GM23338 (cell line): Measurements from ENCODE around the gene NOP10. TPM values are rescaled to one million over a fixed set of nuclear protein-coding genes. Genes with fewer than 3 reads are reported as not detected.

ENCODE experiments used
- ATAC-seq: fragments of 200-7000 bp; cut with Tn5 transposase; 3 replicates; pipeline ENCODE4 v1.9.1; 2020
- DNase-seq: peaks from one replicate; pipeline ENCODE4 v3.0.0-alpha.2; 2015; ENCODE audit warnings: low spot score
- H2AFZ ChIP-seq: fragments of 200-600 bp; sonication (generic); 2 replicates; pipeline ENCODE4 v1.8.0; 2016; ENCODE audit warnings: antibody characterized with exemption, mild to moderate bottlenecking, moderate library complexity
- H3F3A ChIP-seq: fragments of 200-600 bp; sonication (generic); replicated peaks from 2 replicates; pipeline ENCODE4 v1.8.0; 2017; ENCODE audit warnings: antibody characterized with exemption, mixed run types, low read depth
- H3K27ac ChIP-seq: fragments of 200-600 bp; sonication (generic); 2 replicates; pipeline ENCODE4 v1.6.1; 2016; ENCODE audit warnings: low read depth
- H3K27me3 ChIP-seq: fragments of 200-600 bp; sonication (generic); 2 replicates; pipeline ENCODE4 v1.8.0; 2016; ENCODE audit warnings: mild to moderate bottlenecking, mixed run types, moderate library complexity; ENCODE audit not compliant: insufficient read depth
- H3K36me3 ChIP-seq: fragments of 200-600 bp; sonication (generic); 2 replicates; pipeline ENCODE4 v1.8.0; 2016; ENCODE audit warnings: mild to moderate bottlenecking; ENCODE audit not compliant: insufficient read depth
- H3K4me1 ChIP-seq: fragments of 200-600 bp; sonication (generic); 2 replicates; pipeline ENCODE4 v1.8.0; 2016; ENCODE audit warnings: mild to moderate bottlenecking, moderate library complexity; ENCODE audit not compliant: insufficient read depth
- H3K4me2 ChIP-seq: fragments of 200-600 bp; sonication (generic); 2 replicates; pipeline ENCODE4 v1.7.1; 2017; ENCODE audit warnings: mixed run types
- H3K4me3 ChIP-seq: fragments of 200-600 bp; sonication (generic); 2 replicates; pipeline ENCODE4 v1.6.1; 2016; ENCODE audit warnings: mixed run types
- H3K79me2 ChIP-seq: fragments of 200-600 bp; sonication (generic); replicated peaks from 2 replicates; pipeline ENCODE4 v1.8.0; 2017; ENCODE audit warnings: mild to moderate bottlenecking; ENCODE audit not compliant: insufficient read depth
- H3K9me2 ChIP-seq: fragments of 200-600 bp; sonication (generic); 2 replicates; pipeline ENCODE4 v1.8.0; 2017; ENCODE audit not compliant: insufficient read depth
- H4K20me1 ChIP-seq: fragments of 200-600 bp; sonication (generic); replicated peaks from 2 replicates; pipeline ENCODE4 v1.8.0; 2017; ENCODE audit warnings: mild to moderate bottlenecking; ENCODE audit not compliant: insufficient read depth
- H3K27ac Mint-ChIP-seq: 2 replicates; pipeline ENCODE4 v1.8.0; 2020; ENCODE audit warnings: inconsistent platforms, mild to moderate bottlenecking, moderate library complexity, mixed read lengths
- H3K27me3 Mint-ChIP-seq: 3 replicates; pipeline ENCODE4 v1.8.0; 2022; ENCODE audit warnings: low read depth, mild to moderate bottlenecking, moderate library complexity, mixed read lengths, inconsistent platforms; ENCODE audit not compliant: insufficient read depth, poor library complexity
- H3K36me3 Mint-ChIP-seq: 3 replicates; pipeline ENCODE4 v1.8.0; 2021; ENCODE audit warnings: low read depth, mild to moderate bottlenecking, inconsistent platforms, moderate library complexity, mixed read lengths
- H3K4me1 Mint-ChIP-seq: 3 replicates; pipeline ENCODE4 v1.8.0; 2020; ENCODE audit warnings: mild to moderate bottlenecking, inconsistent platforms, mixed read lengths
- H3K4me3 Mint-ChIP-seq: 3 replicates; pipeline ENCODE4 v1.8.0; 2021; ENCODE audit warnings: moderate library complexity, mild to moderate bottlenecking, inconsistent platforms, mixed read lengths
- H3K9me3 Mint-ChIP-seq: 3 replicates; pipeline ENCODE4 v1.8.0; 2020; ENCODE audit warnings: moderate library complexity, mild to moderate bottlenecking, inconsistent platforms, mixed read lengths
- CREB1 ChIP-seq: fragments of 250-450 bp; sonication (Bioruptor Pico); IDR thresholded peaks from 2 replicates; pipeline ENCODE4 v1.5.0; 2020; ENCODE audit warnings: low read depth, mild to moderate bottlenecking, moderate library complexity
- EZH2phosphoT487 ChIP-seq: fragments of 200-600 bp; sonication (generic); IDR thresholded peaks from one replicate; pipeline ENCODE4 v1.8.1; 2018; ENCODE audit warnings: antibody characterized with exemption; ENCODE audit not compliant: unreplicated experiment
- JUNB ChIP-seq: IDR thresholded peaks from one replicate; pipeline ENCODE4 v1.6.1; 2016; ENCODE audit warnings: antibody characterized with exemption; ENCODE audit not compliant: unreplicated experiment
- POLR2AphosphoS5 ChIP-seq: IDR thresholded peaks from 2 replicates; pipeline ENCODE4 v1.6.1; 2016; ENCODE audit warnings: antibody characterized with exemption, low read depth
- REST ChIP-seq: IDR thresholded peaks from one replicate; pipeline ENCODE4 v1.6.1; 2018; ENCODE audit warnings: antibody characterized with exemption; ENCODE audit not compliant: unreplicated experiment
- STAT1 ChIP-seq: IDR thresholded peaks from one replicate; pipeline ENCODE4 v1.6.1; 2016; ENCODE audit warnings: antibody characterized with exemption; ENCODE audit not compliant: unreplicated experiment
- ZNF114 ChIP-seq: fragments of 250-450 bp; sonication (Bioruptor Pico); IDR thresholded peaks from 2 replicates; pipeline ENCODE4 v1.5.0; 2020; ENCODE audit warnings: mild to moderate bottlenecking, moderate library complexity
- ZNF331 ChIP-seq: fragments of 250-450 bp; sonication (Bioruptor Pico); IDR thresholded peaks from 2 replicates; pipeline ENCODE4 v1.5.0; 2020; ENCODE audit warnings: low read depth, mild to moderate bottlenecking, moderate library complexity
- ZNF462 ChIP-seq: fragments of 250-450 bp; sonication (Bioruptor Pico); IDR thresholded peaks from 2 replicates; pipeline ENCODE4 v1.5.0; 2020; ENCODE audit warnings: mild to moderate bottlenecking, moderate library complexity
- polyA plus RNA-seq: library from polyadenylated mRNA; unstranded; fragments of >200 nt; fragmentation: Nextera tagmentation; extraction: Ambion mirVana; gene quantifications from 2 replicates; pipeline ENCODE4 v1.2.1, GENCODE V29; 2016
- total RNA-seq: library from RNA; depleted of rRNA; stranded (reverse); fragments of >200 nt; shearing (Covaris generic); gene quantifications from 2 replicates; pipeline ENCODE4 v1.2.3, GENCODE V29; 2014

NOP10 gene
- total and polyA plus RNA-seq, 2 experiments from 2014 or later = 417 to 718 TPM

- no peak for TF ChIP-seq REST
- TF ChIP-seq POLR2AphosphoS5 = no peak
Measured at GRCh38 chr15:34374816-34375215, 31.9 kb upstream of the NOP10 start (continued).

- H3K4me3 Mint-ChIP-seq = no peak overlapping the region
- Histone ChIP-seq H4K20me1 (no peaks in the 10 kb centered on the region), H3K4me2 (no peak overlapping the region), H3K4me3 (no peak overlapping the region), H3K36me3 (no peaks in the 10 kb centered on the region), H3K4me1 (no peaks in the 10 kb centered on the region), H3K27ac (no peak overlapping the region), H3K27me3 (no peaks in the 10 kb centered on the region), H3K9me2 (peaks cover 14% of the 10 kb centered on the region; the same call in 1 of the 2 replicates), H2AFZ (no peak overlapping the region), H3F3A (no peaks in the 10 kb centered on the region), H3K79me2 (no peaks in the 10 kb centered on the region)
- H3K9me3 Mint-ChIP-seq = peaks cover 28% of the 10 kb centered on the region; the same call in 2 of the 3 replicates
- ATAC-seq (no peak), DNase-seq (no peak)
- H3K4me1 Mint-ChIP-seq = peaks cover 12% of the 10 kb centered on the region; the same call in 2 of the 3 replicates
- H3K36me3 Mint-ChIP-seq = peaks cover 21% of the 10 kb centered on the region
- H3K27me3 Mint-ChIP-seq = no peaks in the 10 kb centered on the region
- no peak for TF ChIP-seq EZH2phosphoT487
- no peak for TF ChIP-seq ZNF331 (CRISPR knock-in tag)
- H3K27ac Mint-ChIP-seq = no peak overlapping the region
Measured at GRCh38 chr15:34373951-34374350, 31.0 kb upstream of the NOP10 start.

- peaks cover 11% of the 10 kb centered on the region; the same call in 1 of the 2 replicates for H3K4me1 ChIP-seq
- peaks cover 8% of the 10 kb centered on the region for H3K79me2 ChIP-seq
- ATAC-seq (no peak), DNase-seq (no peak)
- H3K27me3 Mint-ChIP-seq = peaks cover 12% of the 10 kb centered on the region
- H3K4me3 Mint-ChIP-seq = no peak overlapping the region
- no peak overlapping the region for H3K27ac ChIP-seq
- no peak overlapping the region for H3K27ac Mint-ChIP-seq
- H2AFZ ChIP-seq = no peak overlapping the region
- no peak overlapping the region for H3K4me2 ChIP-seq
- H3F3A ChIP-seq = peaks cover 11% of the 10 kb centered on the region; the same call in 1 of the 2 replicates
- H3K27me3 ChIP-seq = no peaks in the 10 kb centered on the region
- H3K4me1 Mint-ChIP-seq = peaks cover 10% of the 10 kb centered on the region; the same call in 2 of the 3 replicates
- 0 out of 2 replicates have a peak, but pooled peaks cover 5% of the 10 kb centered on the region for H3K9me2 ChIP-seq
- H3K4me3 ChIP-seq = no peak overlapping the region
- H3K9me3 Mint-ChIP-seq = peaks cover 24% of the 10 kb centered on the region
- H3K36me3 ChIP-seq = no peaks in the 10 kb centered on the region
- H3K36me3 Mint-ChIP-seq = peaks cover 21% of the 10 kb centered on the region
- H4K20me1 ChIP-seq = peaks cover 5% of the 10 kb centered on the region
- TF ChIP-seq EZH2phosphoT487 (no peak), CREB1 (no peak), ZNF462 (CRISPR knock-in tag) (no peak), ZNF114 (CRISPR knock-in tag) (no peak), JUNB (no peak), STAT1 (no peak), POLR2AphosphoS5 (no peak), ZNF331 (CRISPR knock-in tag) (no peak)
Measured at GRCh38 chr15:34370643-34371042, 27.7 kb upstream of the NOP10 start.
